ENCODE results near the gene HYAL2. TPM values are rescaled to one million over a fixed set of nuclear protein-coding genes. Genes with fewer than 3 reads are reported as not detected.

HYAL2 gene
- total and polyA plus RNA-seq, 10 of the 15 experiments (the other 5 are each of a cell fraction or from before 2014, with no cell fraction given) = 0.06 to 21.8 (median 12.7) TPM

DNA sequence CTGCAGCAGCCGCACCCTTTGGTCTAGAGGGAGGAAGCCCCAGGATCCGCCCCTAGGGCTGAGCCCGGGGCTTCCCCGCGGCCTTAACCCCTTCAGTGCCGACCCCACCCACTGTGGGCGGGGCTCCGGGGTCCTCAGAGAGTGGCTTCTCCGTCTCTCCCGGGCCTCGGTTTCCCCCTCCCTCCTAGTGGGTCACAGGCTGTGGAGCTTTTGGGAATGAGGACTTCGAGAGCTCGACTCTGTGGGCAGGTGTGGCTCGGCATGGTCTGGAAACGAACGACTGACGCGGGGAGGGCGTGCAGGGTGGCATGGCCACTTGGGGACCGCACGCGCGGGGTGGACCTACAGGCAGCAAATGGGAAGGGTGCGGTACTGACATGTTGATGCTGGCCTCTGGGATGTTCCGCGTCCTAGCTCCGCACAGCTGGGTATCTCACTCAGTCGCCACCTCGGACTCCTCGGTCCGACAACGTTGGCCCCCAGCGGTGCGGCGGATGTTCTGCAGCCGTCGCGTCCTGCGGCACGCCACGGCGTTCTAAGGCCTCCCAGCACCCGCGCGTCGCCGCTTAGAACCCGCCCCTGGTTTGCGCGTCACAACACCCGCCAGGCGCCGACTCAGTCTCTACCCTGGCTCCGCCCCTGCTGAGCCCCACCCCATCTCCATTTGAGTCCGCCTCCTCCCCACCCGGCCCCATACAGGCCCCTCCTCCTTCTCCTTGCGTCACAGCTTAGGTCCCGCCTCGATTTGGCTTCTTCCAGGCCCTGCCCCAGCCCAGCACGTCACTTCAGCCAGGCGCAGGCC, 23.5 kb downstream of the HYAL2 start, which contains the start of the genes HYAL3 and NAA80:
HYAL3 (minus strand) TSS at position 570 of the 802 bp plus-strand sequence. CDS start 3,803 bp downstream, outside the sequence.
NAA80 (minus strand) TSS at position 570 of the 802 bp plus-strand sequence. CDS start 1,942 bp downstream, outside the sequence.
- Histone ChIP-seq H4K20me1 (ENCODE audit: control insufficient read depth, insufficient read depth) (no peaks in the 10 kb centered on the region), H3K36me3 (ENCODE audit: control insufficient read depth in 2 of 2, insufficient read depth in 2 of 2, low read length in 1 of 2) (no peaks in the 10 kb centered on the region), H3K27me3 (replicated peaks in 1 of 2; ENCODE audit: control insufficient read depth in 2 of 2, insufficient read depth in 2 of 2, low read length in 1 of 2) (no peaks in the 10 kb centered on the region), H3K9ac (ENCODE audit: control insufficient read depth, insufficient read depth, low read length) (peak within 1 kb of the TSS; percentile 89), H3K9me3 (replicated peaks; ENCODE audit: control insufficient read depth, insufficient read depth, low read length) (no peaks in the 10 kb centered on the region), H3K4me3 (peak within 1 kb of the TSS; percentile 82), H2AFZ (ENCODE audit: control insufficient read depth, low read depth, low read length) (peak within 1 kb of the TSS; percentile 100), H3K79me2 (ENCODE audit: control insufficient read depth, insufficient read depth, low read length) (peaks cover 2% of the 10 kb centered on the region; the same call in 1 of the 2 replicates), H3K4me1 (ENCODE audit: control insufficient read depth, insufficient read depth, low read length) (peaks cover 4% of the 10 kb centered on the region), H3K4me2 (ENCODE audit: control insufficient read depth, insufficient read depth) (peak within 1 kb of the TSS; percentile 98), H3K27ac (ENCODE audit: control insufficient read depth, insufficient read depth) (peak within 1 kb of the TSS; percentile 83)
- ChIA-PET SMC1A (ENCODE audit: uncharacterized antibody, unreplicated experiment) (interaction anchor here (0.7 to 2.3 kb wide), 7 partner anchors 18 to 71 kb away, joined by 3 to 9 read pairs (median 3); no protein-coding TSS in a partner anchor), CTCF (interaction anchor here (0.7 to 3.5 kb wide), 14 partner anchors 20 to 243 kb away, joined by 3 to 22 read pairs (median 4); partner anchors contain the start of gene TUSC2), RAD21 (ENCODE audit: unreplicated experiment) (interaction anchor here (0.7 to 2.2 kb wide), 9 partner anchors 11 to 52 kb away, joined by 3 to 15 read pairs (median 5); partner anchors contain the start of genes CYB561D2, NPRL2 and TUSC2), POLR2A (interaction anchor here (0.6 to 2.7 kb wide), 16 partner anchors 8 to 829 kb away, joined by 3 to 30 read pairs (median 4); partner anchors contain the start of genes CYB561D2, DAG1, NPRL2 and RASSF1)
- in situ Hi-C loops (cut with MboI) (no loop called here), intact Hi-C loops (cut with micrococcal nuclease; ENCODE audit: unreplicated experiment) (loop anchor here (1.0 to 5.0 kb wide), 2 partner anchors 22 to 38 kb away; no protein-coding TSS in a partner anchor)
- peak; percentile 99 for FAIRE-seq
- under 1% methylated on average over 47 of the region's 61 CpGs for WGBS (ENCODE audit: insufficient coverage, insufficient replicate concordance, low lambda C conversion rate, missing lambda C conversion rate)
- peak; percentile 90 for ATAC-seq
- no TSS peak for BruUV-seq (replicated peaks)
- DNase-seq (ENCODE audit: low read depth, low spot score) = peak; percentile 98
- TF ChIP-seq, protein P1, sequence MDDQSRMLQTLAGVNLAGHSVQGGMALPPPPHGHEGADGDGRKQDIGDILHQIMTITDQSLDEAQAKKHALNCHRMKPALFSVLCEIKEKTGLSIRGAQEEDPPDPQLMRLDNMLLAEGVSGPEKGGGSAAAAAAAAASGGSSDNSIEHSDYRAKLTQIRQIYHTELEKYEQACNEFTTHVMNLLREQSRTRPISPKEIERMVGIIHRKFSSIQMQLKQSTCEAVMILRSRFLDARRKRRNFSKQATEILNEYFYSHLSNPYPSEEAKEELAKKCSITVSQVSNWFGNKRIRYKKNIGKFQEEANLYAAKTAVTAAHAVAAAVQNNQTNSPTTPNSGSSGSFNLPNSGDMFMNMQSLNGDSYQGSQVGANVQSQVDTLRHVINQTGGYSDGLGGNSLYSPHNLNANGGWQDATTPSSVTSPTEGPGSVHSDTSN (IDR thresholded peaks at IDR 0.05; ENCODE audit: insufficient replicate concordance, low read depth, low read length) = no peak
- TF ChIP-seq SUPT20H (IDR thresholded peaks at IDR 0.05; ENCODE audit: borderline replicate concordance, control insufficient read depth, low read depth, low read length) = no peak
- no peak for TF ChIP-seq SUZ12 (IDR thresholded peaks at IDR 0.05; ENCODE audit: unreplicated experiment)
- peak; percentile 54; the same call in 1 of the 2 replicates for TF ChIP-seq MTA2 (IDR thresholded peaks at IDR 0.05; ENCODE audit: low read depth)
- no peak for TF ChIP-seq ZNF384 (IDR thresholded peaks at IDR 0.05; ENCODE audit: borderline replicate concordance, low read depth, low read length)
- TF ChIP-seq, protein P2, sequence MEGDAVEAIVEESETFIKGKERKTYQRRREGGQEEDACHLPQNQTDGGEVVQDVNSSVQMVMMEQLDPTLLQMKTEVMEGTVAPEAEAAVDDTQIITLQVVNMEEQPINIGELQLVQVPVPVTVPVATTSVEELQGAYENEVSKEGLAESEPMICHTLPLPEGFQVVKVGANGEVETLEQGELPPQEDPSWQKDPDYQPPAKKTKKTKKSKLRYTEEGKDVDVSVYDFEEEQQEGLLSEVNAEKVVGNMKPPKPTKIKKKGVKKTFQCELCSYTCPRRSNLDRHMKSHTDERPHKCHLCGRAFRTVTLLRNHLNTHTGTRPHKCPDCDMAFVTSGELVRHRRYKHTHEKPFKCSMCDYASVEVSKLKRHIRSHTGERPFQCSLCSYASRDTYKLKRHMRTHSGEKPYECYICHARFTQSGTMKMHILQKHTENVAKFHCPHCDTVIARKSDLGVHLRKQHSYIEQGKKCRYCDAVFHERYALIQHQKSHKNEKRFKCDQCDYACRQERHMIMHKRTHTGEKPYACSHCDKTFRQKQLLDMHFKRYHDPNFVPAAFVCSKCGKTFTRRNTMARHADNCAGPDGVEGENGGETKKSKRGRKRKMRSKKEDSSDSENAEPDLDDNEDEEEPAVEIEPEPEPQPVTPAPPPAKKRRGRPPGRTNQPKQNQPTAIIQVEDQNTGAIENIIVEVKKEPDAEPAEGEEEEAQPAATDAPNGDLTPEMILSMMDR (IDR thresholded peaks at IDR 0.05 in 2 of 3, conservative IDR thresholded peaks at IDR 0.05 in 1 of 3; ENCODE audit: control insufficient read depth in 2 of 3, extremely low read depth in 1 of 3, insufficient read depth in 1 of 3, low read depth in 3 of 3, low read length in 3 of 3) = peak; percentile 24 to 56 (median 50); a peak in 4 of 6 replicates
- TF ChIP-seq, protein P3, sequence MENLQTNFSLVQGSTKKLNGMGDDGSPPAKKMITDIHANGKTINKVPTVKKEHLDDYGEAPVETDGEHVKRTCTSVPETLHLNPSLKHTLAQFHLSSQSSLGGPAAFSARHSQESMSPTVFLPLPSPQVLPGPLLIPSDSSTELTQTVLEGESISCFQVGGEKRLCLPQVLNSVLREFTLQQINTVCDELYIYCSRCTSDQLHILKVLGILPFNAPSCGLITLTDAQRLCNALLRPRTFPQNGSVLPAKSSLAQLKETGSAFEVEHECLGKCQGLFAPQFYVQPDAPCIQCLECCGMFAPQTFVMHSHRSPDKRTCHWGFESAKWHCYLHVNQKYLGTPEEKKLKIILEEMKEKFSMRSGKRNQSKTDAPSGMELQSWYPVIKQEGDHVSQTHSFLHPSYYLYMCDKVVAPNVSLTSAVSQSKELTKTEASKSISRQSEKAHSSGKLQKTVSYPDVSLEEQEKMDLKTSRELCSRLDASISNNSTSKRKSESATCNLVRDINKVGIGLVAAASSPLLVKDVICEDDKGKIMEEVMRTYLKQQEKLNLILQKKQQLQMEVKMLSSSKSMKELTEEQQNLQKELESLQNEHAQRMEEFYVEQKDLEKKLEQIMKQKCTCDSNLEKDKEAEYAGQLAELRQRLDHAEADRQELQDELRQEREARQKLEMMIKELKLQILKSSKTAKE (IDR thresholded peaks at IDR 0.05; ENCODE audit: low read depth, poor library complexity, severe bottlenecking) = no peak
- TF ChIP-seq RCOR1 (conservative IDR thresholded peaks at IDR 0.05; ENCODE audit: low read depth, low read length) = no peak
- no peak for TF ChIP-seq ZNF274 (IDR thresholded peaks at IDR 0.05; ENCODE audit: insufficient read depth, insufficient read length)
- TF ChIP-seq, protein P4, sequence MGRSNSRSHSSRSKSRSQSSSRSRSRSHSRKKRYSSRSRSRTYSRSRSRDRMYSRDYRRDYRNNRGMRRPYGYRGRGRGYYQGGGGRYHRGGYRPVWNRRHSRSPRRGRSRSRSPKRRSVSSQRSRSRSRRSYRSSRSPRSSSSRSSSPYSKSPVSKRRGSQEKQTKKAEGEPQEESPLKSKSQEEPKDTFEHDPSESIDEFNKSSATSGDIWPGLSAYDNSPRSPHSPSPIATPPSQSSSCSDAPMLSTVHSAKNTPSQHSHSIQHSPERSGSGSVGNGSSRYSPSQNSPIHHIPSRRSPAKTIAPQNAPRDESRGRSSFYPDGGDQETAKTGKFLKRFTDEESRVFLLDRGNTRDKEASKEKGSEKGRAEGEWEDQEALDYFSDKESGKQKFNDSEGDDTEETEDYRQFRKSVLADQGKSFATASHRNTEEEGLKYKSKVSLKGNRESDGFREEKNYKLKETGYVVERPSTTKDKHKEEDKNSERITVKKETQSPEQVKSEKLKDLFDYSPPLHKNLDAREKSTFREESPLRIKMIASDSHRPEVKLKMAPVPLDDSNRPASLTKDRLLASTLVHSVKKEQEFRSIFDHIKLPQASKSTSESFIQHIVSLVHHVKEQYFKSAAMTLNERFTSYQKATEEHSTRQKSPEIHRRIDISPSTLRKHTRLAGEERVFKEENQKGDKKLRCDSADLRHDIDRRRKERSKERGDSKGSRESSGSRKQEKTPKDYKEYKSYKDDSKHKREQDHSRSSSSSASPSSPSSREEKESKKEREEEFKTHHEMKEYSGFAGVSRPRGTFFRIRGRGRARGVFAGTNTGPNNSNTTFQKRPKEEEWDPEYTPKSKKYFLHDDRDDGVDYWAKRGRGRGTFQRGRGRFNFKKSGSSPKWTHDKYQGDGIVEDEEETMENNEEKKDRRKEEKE (IDR thresholded peaks at IDR 0.05) = no peak
